Ishikawa (cell line): ENCODE results near the gene MDFIC.

Experiments
- CEBPB ChIP-seq: IDR thresholded peaks from 2 replicates; pipeline ENCODE4 v1.6.1; 2012
- CREB1 ChIP-seq: IDR thresholded peaks from 2 replicates; pipeline ENCODE4 v1.6.1; 2012; ENCODE audit warnings: low read depth
- EGR1 ChIP-seq: IDR thresholded peaks from 2 replicates; pipeline ENCODE4 v1.6.1; 2012
- EP300 ChIP-seq: IDR thresholded peaks from 2 replicates; pipeline ENCODE4 v1.6.1; 2012; ENCODE audit warnings: borderline replicate concordance
- FOXM1 ChIP-seq: IDR thresholded peaks from 2 replicates; pipeline ENCODE4 v1.6.1; 2012; ENCODE audit warnings: low read depth, borderline replicate concordance
- MAX ChIP-seq: IDR thresholded peaks from 2 replicates; pipeline ENCODE4 v1.6.1; 2012
- NFIC ChIP-seq: IDR thresholded peaks from 2 replicates; pipeline ENCODE4 v1.6.1; 2012
- RAD21 ChIP-seq: IDR thresholded peaks from 2 replicates; pipeline ENCODE4 v1.6.1; 2012; ENCODE audit warnings: low read depth
- REST ChIP-seq: IDR thresholded peaks from 2 replicates; pipeline ENCODE4 v1.6.1; 2012; ENCODE audit warnings: low read depth, mild to moderate bottlenecking
- TAF1 ChIP-seq: IDR thresholded peaks from 2 replicates; pipeline ENCODE4 v1.6.1; 2012; ENCODE audit warnings: low read depth, mild to moderate bottlenecking
- TCF12 ChIP-seq: IDR thresholded peaks from 2 replicates; pipeline ENCODE4 v1.6.1; 2012; ENCODE audit warnings: low read depth
- TEAD4 ChIP-seq: IDR thresholded peaks from 2 replicates; pipeline ENCODE4 v1.6.1; 2012
- USF1 ChIP-seq: IDR thresholded peaks from 2 replicates; pipeline ENCODE4 v1.6.1; 2012
- YY1 ChIP-seq: IDR thresholded peaks from 2 replicates; pipeline ENCODE4 v1.6.1; 2012; ENCODE audit warnings: low read depth
- ZBTB7A ChIP-seq: IDR thresholded peaks from 2 replicates; pipeline ENCODE4 v1.6.1; 2012; ENCODE audit warnings: low read depth

Gene MDFIC

GRCh38 chr7:115047958-115048720, 126.2 kb downstream of the MDFIC start:
- TF ChIP-seq NFIC (no peak), EGR1 (no peak), RAD21 (no peak), YY1 (no peak), REST (no peak), FOXM1 (no peak), MAX (no peak), CEBPB (no peak)

- no peak for TF ChIP-seq CREB1
- TF ChIP-seq RAD21 = no peak
- TF ChIP-seq MAX = no peak
- no peak for TF ChIP-seq TAF1
Observed at GRCh38 chr7:115052706-115053105, 130.8 kb downstream of the MDFIC start.

DNA sequence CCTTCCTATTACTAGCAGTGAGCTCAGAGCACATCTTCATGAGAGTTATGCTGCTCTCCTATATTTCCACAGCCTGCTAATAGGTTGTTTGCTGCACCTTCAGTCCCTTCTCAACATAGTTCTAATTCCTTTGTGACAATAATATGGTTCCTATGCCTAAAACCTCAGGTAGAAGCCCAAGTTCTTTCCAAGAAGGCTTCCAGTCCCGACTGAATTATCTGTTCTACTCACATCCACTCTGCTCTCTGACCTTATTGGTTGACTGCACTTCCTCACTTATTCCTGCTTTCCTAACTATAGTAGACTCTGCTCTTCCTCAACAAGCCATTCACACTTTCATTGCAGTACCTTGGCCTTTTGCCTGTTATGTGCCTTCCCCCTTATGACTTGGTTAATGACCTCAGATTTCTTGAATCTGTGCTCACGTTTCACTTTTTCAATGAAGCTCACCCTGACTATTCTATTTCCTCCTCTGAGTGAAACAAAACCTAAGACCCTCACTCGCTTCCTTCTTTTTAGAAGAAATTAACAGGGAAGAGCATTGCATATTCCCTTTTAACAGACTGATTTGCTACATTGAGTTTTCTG, 132.7 kb downstream of the MDFIC start:
- TF ChIP-seq EP300 (no peak), FOXM1 (no peak), REST (no peak), EGR1 (no peak), RAD21 (no peak), USF1 (no peak), TEAD4 (no peak), CREB1 (no peak)

- no peak for TF ChIP-seq RAD21
- TF ChIP-seq TAF1 = no peak
- TF ChIP-seq EGR1 = no peak
- TF ChIP-seq TEAD4 = no peak
- no peak for TF ChIP-seq FOXM1
- no peak for TF ChIP-seq TCF12
- TF ChIP-seq MAX = no peak
- no peak for TF ChIP-seq CEBPB
- TF ChIP-seq USF1 = no peak
- TF ChIP-seq NFIC = no peak
- no peak for TF ChIP-seq CREB1
Observed at GRCh38 chr7:115056019-115056418, 134.1 kb downstream of the MDFIC start.

DNA sequence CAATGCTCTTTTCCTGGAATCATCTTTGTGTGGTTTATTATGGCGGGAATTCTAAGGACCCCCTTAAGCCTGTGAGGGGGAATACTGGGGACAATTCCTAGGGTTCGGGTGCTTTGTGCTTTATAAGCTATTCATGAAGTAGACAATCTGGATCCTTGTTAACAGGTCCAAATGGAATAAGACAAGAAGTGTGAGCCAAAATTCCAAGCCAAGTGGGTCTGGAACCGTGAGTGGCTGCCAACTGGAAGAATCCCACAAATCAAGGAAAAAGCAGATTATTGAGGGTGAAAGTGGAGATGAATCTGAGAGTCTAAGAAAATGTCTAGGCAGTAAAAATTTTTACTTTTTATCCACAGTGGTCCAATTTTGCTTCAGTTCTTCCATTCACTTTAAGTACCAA, 136.8 kb downstream of the MDFIC start:
- TF ChIP-seq REST (no peak), CREB1 (no peak), FOXM1 (no peak), TEAD4 (no peak), MAX (no peak), CEBPB (no peak), NFIC (no peak), EP300 (no peak), EGR1 (no peak), YY1 (no peak), USF1 (no peak), TAF1 (no peak), RAD21 (no peak), TCF12 (no peak), ZBTB7A (no peak)
